Measurements from ENCODE around the gene CCDC13. TPM values are rescaled to one million over a fixed set of nuclear protein-coding genes. Genes with fewer than 3 reads are reported as not detected.

CCDC13 gene
- polyA plus RNA-seq, 3 donors = 2.4 to 4.0 (median 2.4) TPM

DNA sequence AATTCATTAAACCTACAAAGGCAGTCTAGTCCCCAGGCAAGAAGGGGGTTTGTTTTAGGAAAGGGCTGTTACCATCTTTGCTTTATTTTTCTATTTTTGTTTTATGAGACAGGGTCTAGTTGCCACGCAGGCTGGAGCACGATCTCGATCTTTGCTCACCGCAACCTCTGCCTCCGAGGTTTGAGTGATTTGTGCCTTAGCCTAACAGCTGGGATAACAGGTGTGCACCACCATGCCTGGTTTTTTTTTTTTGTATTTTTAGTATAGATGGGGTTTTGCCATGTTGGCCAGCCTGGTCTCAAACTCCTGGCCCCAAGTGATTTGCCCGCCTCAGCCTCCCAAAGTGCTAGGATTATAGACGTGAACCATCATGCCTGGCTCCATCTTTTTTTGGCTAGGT lies 26.3 kb upstream of the CCDC13 start:
- no peak for DNase-seq (ENCODE audit: low read depth in 3 of 3, low spot score in 2 of 3)

DNA sequence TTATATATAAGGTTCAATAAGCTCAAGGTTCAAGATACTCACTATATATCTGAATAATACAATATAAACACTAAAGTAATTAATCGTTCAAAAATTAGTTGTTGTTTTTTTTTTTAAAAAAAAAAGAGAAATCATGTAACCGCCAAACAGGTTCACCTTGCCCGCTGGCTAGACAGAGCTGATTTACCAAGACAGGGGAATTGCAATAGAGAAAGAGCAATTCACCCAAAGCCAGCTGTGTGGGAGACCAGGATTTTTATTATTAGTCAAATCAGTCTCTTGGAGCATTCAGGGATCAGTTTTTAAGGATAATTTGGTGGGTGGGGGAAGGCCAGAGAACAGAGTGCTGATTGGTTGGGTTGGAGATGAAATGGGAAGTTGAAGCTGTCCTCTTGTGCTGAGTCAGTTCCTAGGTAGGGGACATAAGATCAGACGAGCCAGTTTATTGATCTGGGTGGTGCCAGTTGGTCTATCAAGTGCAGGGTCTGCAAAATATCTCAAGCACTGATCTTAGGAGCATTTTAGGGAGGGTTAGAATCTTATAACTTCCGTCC lies 23.4 kb upstream of the CCDC13 start:
- DNase-seq (ENCODE audit: low read depth in 3 of 3, low spot score in 2 of 3) = no peak

GRCh38 chr3:42795621-42796181 lies 22.6 kb upstream of the CCDC13 start:
- no peak for DNase-seq (ENCODE audit: low read depth in 3 of 3, low spot score in 2 of 3)

GRCh38 chr3:42790714-42791229 lies 17.7 kb upstream of the CCDC13 start:
- DNase-seq (ENCODE audit: low read depth in 3 of 3, low spot score in 2 of 3) = no peak

DNA sequence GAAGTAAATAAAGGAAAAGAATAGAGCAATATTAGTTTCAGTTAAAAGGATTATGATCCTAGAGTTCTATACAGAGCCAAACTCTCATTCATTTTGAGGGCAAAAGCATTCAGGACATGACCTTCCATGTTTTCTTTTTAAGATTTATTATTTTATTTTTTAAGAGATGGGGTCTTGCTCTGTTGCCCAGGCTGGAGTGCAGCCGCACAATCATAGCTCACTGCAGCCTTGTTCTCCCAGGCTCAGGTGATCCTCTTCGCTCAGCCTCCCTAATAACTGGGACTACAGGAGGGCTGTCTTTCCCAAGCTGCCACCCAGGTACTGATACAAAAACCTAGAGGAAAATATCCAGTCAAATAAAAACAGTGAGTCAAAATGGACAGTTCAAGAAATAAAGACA lies 13.6 kb upstream of the CCDC13 start:
- no peak for DNase-seq (ENCODE audit: low read depth in 3 of 3, low spot score in 2 of 3)

- DNase-seq (ENCODE audit: low read depth in 3 of 3, low spot score in 2 of 3) = no peak
Measured at GRCh38 chr3:42786212-42786611, 13.2 kb upstream of the CCDC13 start.

DNA sequence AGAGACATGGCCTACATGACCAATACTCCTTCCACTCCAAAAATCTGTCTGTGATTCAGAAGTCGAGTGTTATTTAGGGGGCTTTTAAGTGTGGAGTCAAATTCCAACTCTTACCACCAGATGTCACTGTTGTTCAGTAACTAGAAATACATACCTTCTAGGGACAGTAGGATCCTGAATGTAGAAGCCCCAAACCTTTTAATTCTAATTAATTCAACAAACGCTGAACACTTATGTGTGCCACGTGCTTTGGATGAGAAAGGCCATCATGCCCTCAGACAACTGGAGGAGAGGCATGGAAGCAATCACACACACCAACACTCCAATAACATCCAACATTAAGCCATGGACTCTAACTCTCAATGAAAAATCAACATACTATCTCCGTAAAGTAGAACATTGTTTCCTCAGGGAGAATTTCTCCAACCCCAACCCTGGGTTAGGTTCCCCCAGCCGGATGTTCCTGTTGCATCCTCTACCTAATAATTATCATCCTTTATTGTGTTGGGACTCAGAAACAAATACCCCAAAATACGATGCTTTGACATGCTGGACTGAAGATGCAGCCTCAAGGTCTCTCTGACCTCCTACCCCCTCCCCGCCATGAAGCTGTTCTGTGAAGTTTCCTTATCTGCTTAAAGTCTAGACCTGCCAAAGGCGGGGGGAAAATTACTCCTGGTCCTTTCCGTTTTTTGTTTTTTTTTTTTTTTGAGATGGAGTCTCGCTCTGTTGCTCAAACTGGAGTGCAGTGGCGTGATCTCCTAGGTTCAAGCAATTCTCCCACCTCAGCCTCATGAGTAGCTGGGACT lies 8.0 kb upstream of the CCDC13 start:
- peak in 2 of 3 donors; percentile 70 to 75 for DNase-seq (ENCODE audit: low read depth in 3 of 3, low spot score in 2 of 3)

- DNase-seq (ENCODE audit: low read depth in 3 of 3, low spot score in 2 of 3) = no peak
Measured at GRCh38 chr3:42780398-42780797, 7.3 kb upstream of the CCDC13 start.

DNA sequence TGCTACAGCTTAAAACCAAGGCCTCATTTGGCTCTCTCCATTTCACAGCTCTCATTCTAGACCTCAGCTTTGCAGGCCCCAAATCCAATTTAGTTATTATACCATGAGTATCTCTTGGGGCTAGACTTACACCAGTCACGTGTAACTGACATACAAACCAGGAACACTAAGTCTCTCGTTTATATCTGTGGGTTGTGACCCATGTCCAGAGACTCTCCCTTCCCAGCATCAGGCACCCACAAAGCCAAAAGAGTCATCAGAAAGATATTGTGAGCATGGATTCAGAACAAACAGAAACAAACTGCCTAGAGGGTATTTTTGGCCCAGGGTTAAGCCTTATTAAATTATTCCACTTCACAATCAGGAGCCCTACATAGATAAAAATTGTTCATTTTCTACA lies 5.6 kb upstream of the CCDC13 start:
- no peak for DNase-seq (ENCODE audit: low read depth in 3 of 3, low spot score in 2 of 3)

GRCh38 chr3:42773409-42773751 lies 327 bp upstream of the CCDC13 start:
- DNase-seq (ENCODE audit: low read depth in 3 of 3, low spot score in 2 of 3) = no peak

- no peak for DNase-seq (ENCODE audit: low read depth in 3 of 3, low spot score in 2 of 3)
Measured at GRCh38 chr3:42771271-42771670, 1.8 kb downstream of the CCDC13 start.

GRCh38 chr3:42769477-42770131 lies 3.4 kb downstream of the CCDC13 start:
- no peak for DNase-seq (ENCODE audit: low read depth in 3 of 3, low spot score in 2 of 3)

- no peak for DNase-seq (ENCODE audit: low read depth in 3 of 3, low spot score in 2 of 3)
Measured at GRCh38 chr3:42764561-42765295, 8.3 kb downstream of the CCDC13 start.

DNA sequence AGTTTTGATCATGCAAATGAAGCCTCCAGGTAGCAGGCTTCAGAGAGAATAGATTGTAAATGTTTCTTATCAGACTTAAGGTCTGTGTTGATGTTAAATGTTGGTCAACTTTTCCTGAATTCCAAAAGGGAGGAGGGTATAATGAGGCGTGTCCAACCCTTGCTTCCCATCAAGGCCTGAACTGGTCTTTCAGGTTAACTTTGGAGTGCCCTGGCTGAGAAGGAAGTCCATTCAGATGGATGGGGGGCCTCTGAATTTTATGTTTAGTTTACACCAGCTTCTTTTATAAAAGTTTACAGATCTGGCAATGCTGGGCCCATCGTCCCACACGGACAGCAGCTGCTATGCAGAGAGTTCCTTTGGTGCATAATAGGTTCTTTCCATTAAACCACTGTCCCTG lies 8.9 kb downstream of the CCDC13 start:
- DNase-seq (ENCODE audit: low read depth in 3 of 3, low spot score in 2 of 3) = no peak

DNA sequence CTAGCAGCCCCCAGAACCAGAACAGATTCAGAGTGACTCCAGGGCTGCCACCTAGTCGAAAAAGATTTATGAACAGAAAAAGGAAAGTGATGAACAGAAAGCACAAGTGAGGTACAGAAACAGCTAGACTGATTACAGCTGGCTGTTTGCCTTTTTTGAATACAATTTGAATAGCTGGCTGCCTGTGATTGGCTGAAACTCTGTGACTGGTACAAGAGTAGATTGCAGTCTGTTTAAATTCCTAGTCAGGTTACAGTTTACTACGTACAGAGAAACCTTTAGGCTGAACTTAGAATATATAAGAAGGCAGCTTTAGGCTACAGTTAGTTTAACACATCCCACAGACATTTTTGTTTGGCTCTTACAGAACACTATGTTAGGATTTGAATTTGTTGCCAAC lies 10.0 kb downstream of the CCDC13 start:
- DNase-seq (ENCODE audit: low read depth in 3 of 3, low spot score in 2 of 3) = no peak

GRCh38 chr3:42762046-42762724 lies 10.9 kb downstream of the CCDC13 start:
- DNase-seq (ENCODE audit: low read depth in 3 of 3, low spot score in 2 of 3) = no peak

GRCh38 chr3:42758126-42758525 lies 14.9 kb downstream of the CCDC13 start:
- no peak for DNase-seq (ENCODE audit: low read depth in 3 of 3, low spot score in 2 of 3)

DNA sequence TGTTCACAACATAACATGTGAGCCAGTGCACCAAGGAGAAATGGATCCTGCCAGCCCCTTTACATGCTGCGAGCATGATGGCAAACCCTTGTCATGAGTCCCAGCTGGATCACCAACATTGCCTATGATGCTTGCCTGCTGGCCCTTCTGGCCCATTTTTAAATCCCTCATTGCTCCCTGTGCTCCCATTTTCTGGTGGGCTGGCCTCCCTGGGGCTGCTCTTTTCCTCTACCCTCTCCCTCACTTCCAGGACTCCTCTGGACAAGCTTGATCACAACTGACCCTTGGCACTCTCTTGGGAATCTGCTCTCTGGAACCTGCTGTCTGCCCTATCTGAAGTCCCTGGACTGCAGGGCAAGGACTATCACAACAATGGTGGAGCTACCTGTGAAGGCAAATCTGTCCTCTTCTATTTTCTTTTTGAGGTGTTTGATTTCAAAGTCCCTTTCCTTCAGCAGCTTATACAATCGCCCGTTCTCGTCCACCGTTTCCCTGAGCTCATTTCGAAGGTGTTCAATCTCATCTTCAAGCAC lies 16.3 kb downstream of the CCDC13 start:
- no peak for DNase-seq (ENCODE audit: low read depth in 3 of 3, low spot score in 2 of 3)

DNA sequence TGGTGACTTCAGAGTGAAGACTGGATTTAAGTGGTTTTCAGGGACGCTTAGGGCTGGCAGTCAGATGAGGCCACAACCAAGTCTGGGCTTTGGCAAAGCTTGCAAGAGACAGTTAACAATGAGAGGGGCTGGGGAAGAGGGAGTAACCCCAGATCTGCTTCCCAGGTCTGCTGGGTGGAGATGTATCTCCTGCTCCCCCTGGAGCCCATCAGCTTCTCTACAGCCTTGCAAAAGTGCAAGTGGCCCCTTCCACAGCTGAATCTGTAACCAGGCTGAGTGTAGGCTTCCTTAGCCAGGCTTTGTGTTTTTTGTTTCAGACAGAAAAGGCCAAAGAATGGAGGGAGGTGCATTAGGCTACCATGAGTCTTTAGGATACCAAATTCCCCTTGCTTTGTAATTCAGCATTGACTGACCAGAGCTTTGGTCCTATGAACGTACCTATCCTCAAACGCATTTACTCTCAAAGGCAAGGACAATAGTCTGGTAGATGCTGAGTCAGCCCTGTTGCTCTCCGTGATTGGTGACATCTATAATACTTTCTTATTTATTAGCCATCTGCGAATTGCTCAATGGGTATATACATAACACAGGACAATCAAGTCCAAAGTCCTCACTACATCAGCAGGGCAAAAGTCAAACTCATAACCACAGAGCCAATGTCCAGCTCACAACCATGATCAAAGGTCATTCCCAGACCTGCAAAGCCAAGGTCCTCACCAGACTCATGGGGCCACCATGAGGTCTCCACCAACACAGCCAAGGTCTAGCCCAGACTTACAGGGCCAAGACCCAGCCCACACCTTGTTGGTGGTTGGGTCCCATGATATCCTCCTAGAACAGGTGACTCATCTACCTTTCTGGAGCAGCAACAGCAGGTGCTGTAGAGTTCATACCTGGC lies 17.1 kb downstream of the CCDC13 start:
- no peak for DNase-seq (ENCODE audit: low read depth in 3 of 3, low spot score in 2 of 3)

Data from right renal cortex interstitium (tissue), 3 donors.